PC-3 (cell line): ENCODE results near the gene SRD5A3. TPM values are rescaled to one million over a fixed set of nuclear protein-coding genes. Genes with fewer than 3 reads are reported as not detected.

Source experiments
- ATAC-seq: fragments of 200-7000 bp; cut with Tn5 transposase; 2 replicates; pipeline ENCODE4 v1.9.1; 2020; ENCODE audit warnings: mild to moderate bottlenecking, moderate library complexity
- BruUV-seq: library from RNA; stranded (reverse); fragments of 400-500 nt; replicated peaks from 2 replicates; lab custom pipeline; 2021; lab: Mats Ljungman, UMichigan
- CTCF ChIA-PET: fragments of 300-600 bp; sonication (Branson Sonifier 250); formaldehyde crosslinking; loops from one replicate; lab custom pipeline; 2022; ENCODE audit warnings: antibody characterized with exemption; lab: Charles Lee
- POLR2A ChIA-PET: fragments of 300-600 bp; sonication (Branson Sonifier 250); formaldehyde crosslinking; loops from one replicate; lab custom pipeline; 2022; ENCODE audit warnings: antibody characterized with exemption; ENCODE audit not compliant: unreplicated experiment; lab: Charles Lee
- DNase-seq: peaks from one replicate; pipeline ENCODE4 v3.0.0-alpha.2; 2015
- H2AFZ ChIP-seq: fragments of 300-600 bp; sonication (generic); 2 replicates; pipeline ENCODE4 v1.6.0; 2016; ENCODE audit warnings: antibody characterized with exemption, low read length
- H3F3A ChIP-seq: fragments of 300-600 bp; sonication (generic); one replicate; pipeline ENCODE4 v1.6.0; 2017; ENCODE audit warnings: antibody characterized with exemption, low read length, control low read depth, mild to moderate bottlenecking; ENCODE audit not compliant: unreplicated experiment
- H3K27ac ChIP-seq: fragments of 300-600 bp; sonication (generic); 2 replicates; pipeline ENCODE4 v1.5.1; 2016; ENCODE audit warnings: mild to moderate bottlenecking, low read length
- H3K27me3 ChIP-seq: fragments of 300-600 bp; sonication (generic); 2 replicates; pipeline ENCODE4 v1.6.1; 2016; ENCODE audit warnings: low read length, mixed read lengths
- H3K36me3 ChIP-seq: fragments of 300-600 bp; sonication (generic); 2 replicates; pipeline ENCODE4 v1.6.1; 2016; ENCODE audit warnings: low read depth, mixed run types, low read length, mixed read lengths
- H3K4me1 ChIP-seq: fragments of 300-600 bp; sonication (generic); 2 replicates; pipeline ENCODE4 v1.5.1; 2016; ENCODE audit warnings: low read length; ENCODE audit not compliant: insufficient read depth
- H3K4me2 ChIP-seq: fragments of 300-600 bp; sonication (generic); 2 replicates; pipeline ENCODE4 v1.6.0; 2016; ENCODE audit warnings: low read length
- H3K4me3 ChIP-seq: fragments of 300-600 bp; sonication (generic); 2 replicates; pipeline ENCODE4 v1.5.1; 2016; ENCODE audit warnings: mild to moderate bottlenecking, low read length, mixed read lengths
- H3K79me2 ChIP-seq: fragments of 300-600 bp; sonication (generic); 2 replicates; pipeline ENCODE4 v1.6.1; 2017; ENCODE audit warnings: low read length, mixed read lengths
- H3K9ac ChIP-seq: fragments of 300-600 bp; sonication (generic); 2 replicates; pipeline ENCODE4 v1.6.0; 2016; ENCODE audit warnings: mild to moderate bottlenecking, low read length
- H3K9me2 ChIP-seq: fragments of 300-600 bp; sonication (generic); replicated peaks from 2 replicates; pipeline ENCODE4 v1.6.1; 2016; ENCODE audit warnings: mixed run types, low read length, mixed read lengths
- H3K9me3 ChIP-seq: fragments of 300-600 bp; sonication (generic); 2 replicates; pipeline ENCODE4 v1.6.1; 2016; ENCODE audit warnings: low read length, mixed read lengths
- H4K20me1 ChIP-seq: fragments of 300-600 bp; sonication (generic); 2 replicates; pipeline ENCODE4 v1.6.1; 2016; ENCODE audit warnings: low read length, mixed read lengths
- EZH2 ChIP-seq: fragments of 300-600 bp; sonication (generic); IDR thresholded peaks from one replicate; pipeline ENCODE4 v1.6.1; 2017; ENCODE audit warnings: antibody characterized with exemption, mild to moderate bottlenecking, low read length; ENCODE audit not compliant: unreplicated experiment
- EZH2phosphoT487 ChIP-seq: fragments of 300-600 bp; sonication (generic); IDR thresholded peaks from 2 replicates; pipeline ENCODE4 v1.6.1; 2018; ENCODE audit warnings: mild to moderate bottlenecking, antibody characterized with exemption, low read length, borderline replicate concordance
- intact Hi-C: fragments of 100-400 bp; cut with micrococcal nuclease; formaldehyde crosslinking; loops from 2 replicates; pipeline ENCODE4 v1.9.0; 2023
- total RNA-seq: library from RNA; depleted of rRNA; stranded (reverse); fragments of >200 nt; gene quantifications from 2 replicates; pipeline ENCODE4 v1.2.3, GENCODE V29; 2014; rRNA removed
- TF ChIP-seq, protein P1 (sequence below): fragments of 300-600 bp; sonication (generic); conservative IDR thresholded peaks from 2 replicates; pipeline ENCODE4 v1.5.1; 2017; ENCODE audit warnings: antibody characterized with exemption, low read depth, mild to moderate bottlenecking, low read length

The SRD5A3 gene
- total RNA-seq, 1 experiment from 2014 or later: 15.2 TPM

GRCh38 chr4:55416176-55416575 is 70.1 kb downstream of the SRD5A3 start:
- H3K4me1 ChIP-seq: no peaks in the 10 kb centered on the region

More at GRCh38 chr4:55416176-55416575, 70.1 kb downstream of the SRD5A3 start:
- Histone ChIP-seq H3K9me2 (no peaks in the 10 kb centered on the region), H3K27ac (no peak overlapping the region), H4K20me1 (peaks cover 13% of the 10 kb centered on the region), H3K36me3 (peaks cover 63% of the 10 kb centered on the region), H3K9ac (no peak overlapping the region), H3K27me3 (no peaks in the 10 kb centered on the region), H2AFZ (no peak overlapping the region), H3F3A (no peaks in the 10 kb centered on the region), H3K79me2 (peaks cover 61% of the 10 kb centered on the region), H3K9me3 (no peaks in the 10 kb centered on the region), H3K4me2 (no peak overlapping the region), H3K4me3 (no peak overlapping the region)
- no peak for ATAC-seq
- no TSS peak for BruUV-seq
- DNase-seq: no peak
- intact Hi-C loops: no loop called here
- TF ChIP-seq, protein P1, sequence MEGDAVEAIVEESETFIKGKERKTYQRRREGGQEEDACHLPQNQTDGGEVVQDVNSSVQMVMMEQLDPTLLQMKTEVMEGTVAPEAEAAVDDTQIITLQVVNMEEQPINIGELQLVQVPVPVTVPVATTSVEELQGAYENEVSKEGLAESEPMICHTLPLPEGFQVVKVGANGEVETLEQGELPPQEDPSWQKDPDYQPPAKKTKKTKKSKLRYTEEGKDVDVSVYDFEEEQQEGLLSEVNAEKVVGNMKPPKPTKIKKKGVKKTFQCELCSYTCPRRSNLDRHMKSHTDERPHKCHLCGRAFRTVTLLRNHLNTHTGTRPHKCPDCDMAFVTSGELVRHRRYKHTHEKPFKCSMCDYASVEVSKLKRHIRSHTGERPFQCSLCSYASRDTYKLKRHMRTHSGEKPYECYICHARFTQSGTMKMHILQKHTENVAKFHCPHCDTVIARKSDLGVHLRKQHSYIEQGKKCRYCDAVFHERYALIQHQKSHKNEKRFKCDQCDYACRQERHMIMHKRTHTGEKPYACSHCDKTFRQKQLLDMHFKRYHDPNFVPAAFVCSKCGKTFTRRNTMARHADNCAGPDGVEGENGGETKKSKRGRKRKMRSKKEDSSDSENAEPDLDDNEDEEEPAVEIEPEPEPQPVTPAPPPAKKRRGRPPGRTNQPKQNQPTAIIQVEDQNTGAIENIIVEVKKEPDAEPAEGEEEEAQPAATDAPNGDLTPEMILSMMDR: no peak
- TF ChIP-seq EZH2: no peak
- TF ChIP-seq EZH2phosphoT487: no peak
- POLR2A ChIA-PET: no interaction called here
- CTCF ChIA-PET: no interaction called here

Other genes with a start within 250 kb of the SRD5A3 start
- 0.63 and 0.66 TPM in 2 replicates for gene KDR, start 220.6 kb upstream of the SRD5A3 start, total RNA-seq
- gene TMEM165, start 49.7 kb downstream of the SRD5A3 start, total RNA-seq: 146 and 148 TPM in 2 replicates
- gene CLOCK, start 200.7 kb downstream of the SRD5A3 start, total RNA-seq: 36.3 and 39.7 TPM in 2 replicates
- not detected in 2 replicates for gene PDCL2, start 246.0 kb downstream of the SRD5A3 start, total RNA-seq